ENCODE measurements around the gene OLFM2.
"Not testable (repeated sequence)": the region's sequence is repeated elsewhere in the genome, so short reads cannot be mapped to it uniquely, and the experiment has no call there.

Gene OLFM2

DNA sequence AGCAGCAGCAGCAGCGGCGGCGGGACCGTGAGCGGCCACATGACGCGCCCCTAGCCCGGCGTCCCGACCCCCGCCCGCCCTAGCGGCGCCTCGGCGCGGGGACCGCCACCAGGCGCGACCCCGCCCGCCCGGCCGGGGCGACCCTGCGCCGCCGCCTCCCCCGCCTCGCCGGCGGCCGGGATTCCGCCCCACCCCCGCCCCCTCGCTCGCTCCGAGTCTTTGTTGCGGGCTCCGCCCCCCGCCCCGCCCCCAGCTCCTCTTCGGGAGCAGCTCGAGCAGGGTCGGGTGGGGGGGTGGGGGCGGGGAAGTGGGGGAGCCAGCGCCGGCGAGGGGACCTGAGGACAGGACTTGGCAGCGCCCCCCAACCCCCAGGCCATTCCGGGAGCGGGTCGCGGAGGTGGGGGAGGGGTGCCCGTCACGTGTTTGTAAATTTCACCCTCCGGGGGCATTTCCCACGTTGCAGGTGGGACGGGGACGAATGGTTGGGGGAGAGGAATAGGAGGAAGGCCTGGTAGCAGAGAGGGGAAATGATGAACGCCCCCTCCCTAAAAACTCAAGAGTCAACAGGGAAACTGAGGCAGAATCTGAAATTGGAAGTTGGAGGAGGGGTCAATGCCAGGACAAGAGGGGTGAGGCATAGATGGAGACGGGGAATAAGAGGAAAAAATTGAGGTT lies at the start of gene OLFM2:
OLFM2 (minus strand) TSS at position 190 of the 675 bp plus-strand sequence; CDS start at position 41, 149 bp downstream.
- no peak for DNase-seq (ENCODE audit: low read depth)

DNA sequence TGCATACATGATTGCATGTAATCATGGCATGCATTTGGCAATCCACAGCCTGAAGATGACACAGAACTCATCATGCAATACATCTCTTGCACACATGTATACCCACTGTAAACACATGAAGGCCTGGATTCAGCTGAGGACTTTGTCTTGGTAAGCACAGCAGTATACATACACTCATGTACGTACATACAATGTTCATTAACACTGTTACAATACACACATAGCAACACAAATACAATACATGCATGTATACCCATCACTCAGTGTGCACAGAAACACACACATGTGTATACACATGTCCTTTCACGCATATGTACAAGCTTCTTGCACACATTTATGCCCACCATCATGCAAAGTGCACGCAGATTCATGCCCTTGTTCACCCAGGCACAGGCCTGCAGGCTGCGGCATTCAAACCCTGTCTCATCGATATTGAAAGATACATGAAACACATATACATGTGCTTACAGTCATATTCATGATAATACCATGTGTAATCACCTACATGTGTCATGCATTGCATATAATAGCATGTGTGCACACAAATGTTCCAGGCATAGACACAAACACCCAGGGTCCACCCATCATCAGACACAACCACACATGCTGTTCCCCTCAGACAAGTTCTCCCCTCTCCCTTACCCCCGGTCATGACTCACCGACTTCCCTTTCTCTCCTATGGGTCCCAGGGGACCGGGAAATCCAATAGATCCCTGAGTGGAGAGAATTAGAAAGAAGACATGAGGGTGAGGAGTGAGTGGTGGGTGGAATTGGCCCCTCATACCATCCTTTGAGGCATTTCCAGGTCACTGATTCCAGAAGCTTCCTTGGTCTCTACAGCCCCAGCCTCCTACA lies 45.3 kb upstream of the OLFM2 start:
- DNase-seq (ENCODE audit: low read depth) = no peak

DNA sequence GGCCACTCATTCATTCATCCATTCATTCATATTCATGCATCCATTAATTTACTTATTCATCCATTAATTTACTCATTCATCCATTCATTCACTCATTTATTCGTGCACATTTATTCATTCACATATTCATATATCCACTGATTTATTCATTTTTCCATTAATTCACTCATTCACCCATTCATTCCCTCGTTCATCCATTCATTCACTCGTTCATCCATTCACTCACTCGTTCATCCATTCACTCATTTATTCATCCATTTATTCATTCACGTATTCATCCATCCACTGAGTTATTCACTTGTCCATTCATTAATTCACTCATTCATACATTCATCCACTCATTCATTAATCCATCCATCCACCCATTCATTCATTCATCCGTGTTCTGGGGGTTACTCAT lies 35.8 kb upstream of the OLFM2 start:
- DNase-seq (ENCODE audit: low read depth) = no peak

DNA sequence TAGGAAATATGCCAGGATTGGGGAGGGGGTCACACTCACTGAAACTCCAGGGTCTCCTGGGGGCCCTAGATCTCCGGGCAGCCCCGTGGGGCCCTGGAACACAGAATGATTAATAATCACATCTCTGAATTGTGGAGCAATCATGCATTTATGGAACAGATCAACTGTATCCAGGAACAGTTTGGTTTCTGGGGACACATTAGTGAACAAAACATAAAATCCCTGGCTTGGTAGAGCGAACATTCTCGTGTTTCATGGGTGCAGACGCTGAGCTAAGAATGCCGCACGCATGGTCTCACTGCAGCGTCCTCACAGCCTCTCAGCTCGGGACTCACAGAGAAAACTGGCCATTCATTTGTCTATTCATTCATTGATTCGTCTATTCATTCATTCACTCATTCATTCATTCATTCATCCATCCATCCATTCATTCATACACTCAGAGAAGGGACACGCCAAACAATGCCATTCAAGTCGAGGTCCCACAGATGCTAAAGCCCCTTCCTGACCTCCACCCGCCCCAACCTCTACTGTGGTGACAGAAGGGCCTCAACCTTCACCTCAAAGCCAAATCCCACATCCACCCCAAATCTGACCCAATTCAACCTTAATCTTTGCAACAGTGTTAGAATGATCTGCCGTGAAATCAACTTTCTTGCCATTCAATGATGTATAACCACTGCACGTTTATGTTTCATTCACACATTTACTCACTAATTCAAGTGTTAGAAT lies 35.0 kb upstream of the OLFM2 start:
- DNase-seq (ENCODE audit: low read depth) = no peak

DNA sequence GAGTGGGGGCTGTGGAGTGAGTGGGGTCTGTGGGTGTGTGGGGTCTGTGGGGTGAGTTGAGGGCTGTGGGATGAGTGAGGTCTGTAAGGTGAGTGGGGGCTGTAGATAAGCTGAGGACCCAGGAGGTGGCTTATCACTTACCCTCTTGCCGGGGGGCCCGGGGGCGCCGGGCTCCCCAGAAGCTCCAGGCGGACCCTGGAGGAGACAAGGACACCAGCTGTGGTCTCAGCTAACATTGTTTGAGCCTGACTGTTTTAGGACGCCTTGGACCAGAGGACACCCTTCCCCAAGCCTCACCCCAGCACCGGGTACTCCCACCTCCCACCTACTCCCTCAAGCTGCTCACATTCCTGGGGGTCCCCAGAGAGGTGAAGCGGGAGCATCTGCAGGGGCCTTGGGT lies 34.2 kb upstream of the OLFM2 start:
- DNase-seq (ENCODE audit: low read depth) = no peak

DNA sequence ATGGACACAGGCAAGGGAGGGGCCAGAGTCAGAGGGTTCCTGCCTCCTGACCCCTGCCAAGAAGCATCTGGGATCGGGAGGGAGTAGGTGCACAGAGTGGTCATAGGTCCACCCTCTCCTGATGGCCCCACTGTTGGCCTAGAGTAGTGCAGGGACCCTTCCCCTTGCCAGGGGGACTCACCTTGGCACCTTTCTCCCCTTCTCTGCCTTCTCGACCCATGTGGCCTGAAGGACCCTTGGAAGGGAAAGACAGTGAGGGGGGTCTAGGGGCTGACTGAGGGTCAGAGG lies 33.3 kb upstream of the OLFM2 start:
- no peak for DNase-seq (ENCODE audit: low read depth)

DNA sequence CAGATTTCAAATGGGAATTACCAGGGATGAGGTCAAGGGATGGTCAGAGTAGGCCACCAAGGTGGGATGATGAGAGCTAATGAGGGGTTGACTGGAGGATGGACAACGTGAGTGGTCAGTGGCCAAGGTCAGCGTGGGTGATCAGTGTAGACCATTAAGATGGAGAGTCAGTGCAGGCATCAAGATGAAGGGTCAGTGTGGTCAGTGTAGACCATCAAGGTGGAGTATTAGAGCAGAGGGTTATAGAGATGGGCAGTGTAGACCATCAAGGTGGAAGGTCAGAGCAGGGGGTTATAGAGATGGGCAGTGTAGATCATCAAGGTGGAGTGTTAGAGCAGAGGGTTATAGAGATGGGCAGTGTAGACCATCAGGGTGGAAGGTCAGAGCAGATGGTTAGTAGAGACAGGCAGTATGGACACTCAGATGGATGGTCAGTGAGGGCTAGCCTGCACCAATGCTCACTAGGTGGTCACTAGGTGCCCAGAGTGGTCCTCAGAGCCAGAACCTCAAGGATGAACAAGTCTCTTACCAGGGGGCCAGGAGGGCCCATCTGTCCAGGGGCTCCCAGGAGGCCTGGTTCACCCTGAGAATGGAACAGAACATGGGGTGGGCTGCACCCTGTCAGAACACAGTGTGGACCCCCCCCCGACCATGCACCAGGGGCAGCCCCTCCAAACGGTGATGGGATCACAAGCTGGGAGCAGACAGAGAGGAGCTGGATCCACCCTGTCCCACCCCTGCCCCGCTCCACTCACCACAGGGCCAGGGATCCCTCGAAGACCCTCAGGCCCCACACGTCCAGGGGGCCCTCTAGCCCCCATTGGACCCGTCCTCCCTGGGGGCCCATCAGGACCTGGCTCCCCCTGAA lies 32.7 kb upstream of the OLFM2 start:
- no peak for DNase-seq (ENCODE audit: low read depth)

DNA sequence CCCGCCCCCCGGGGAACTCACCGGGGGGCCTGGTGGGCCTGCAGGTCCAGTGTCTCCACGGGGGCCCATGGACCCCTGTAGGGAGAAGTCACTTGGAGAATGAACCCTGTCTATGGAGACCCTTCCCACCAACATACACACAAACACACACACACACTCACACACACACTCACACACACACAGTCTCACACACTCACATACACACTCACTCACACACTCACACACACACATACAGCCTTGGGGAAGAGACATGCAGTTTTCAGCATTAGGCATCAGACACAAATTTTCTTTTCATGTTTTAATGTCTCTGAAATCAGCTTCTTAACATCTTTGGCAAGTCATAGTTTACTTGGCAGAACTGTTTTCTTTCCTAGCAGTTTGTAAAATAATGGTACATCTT lies 31.0 kb upstream of the OLFM2 start:
- no peak for DNase-seq (ENCODE audit: low read depth)

DNA sequence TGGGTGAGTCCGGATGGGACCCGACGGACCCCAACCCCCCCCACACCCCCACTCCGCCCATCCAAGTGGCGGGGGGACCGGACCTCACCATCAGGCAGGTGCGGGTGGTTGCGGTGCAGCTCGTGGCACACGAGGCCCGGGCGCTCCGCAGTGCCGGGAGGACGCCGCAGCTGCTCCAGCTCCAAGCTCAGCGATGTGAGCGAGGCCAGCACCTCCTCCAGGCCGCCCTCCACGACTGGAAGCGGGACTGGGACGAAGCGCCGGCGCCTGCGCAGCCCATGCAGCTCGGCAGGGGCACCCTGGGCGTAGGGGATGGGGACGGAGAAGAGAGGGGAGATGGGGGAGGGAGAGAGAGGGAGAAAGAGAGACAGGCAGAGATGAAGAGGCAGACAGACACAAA lies 30.1 kb upstream of the OLFM2 start:
- DNase-seq (ENCODE audit: low read depth) = no peak

DNA sequence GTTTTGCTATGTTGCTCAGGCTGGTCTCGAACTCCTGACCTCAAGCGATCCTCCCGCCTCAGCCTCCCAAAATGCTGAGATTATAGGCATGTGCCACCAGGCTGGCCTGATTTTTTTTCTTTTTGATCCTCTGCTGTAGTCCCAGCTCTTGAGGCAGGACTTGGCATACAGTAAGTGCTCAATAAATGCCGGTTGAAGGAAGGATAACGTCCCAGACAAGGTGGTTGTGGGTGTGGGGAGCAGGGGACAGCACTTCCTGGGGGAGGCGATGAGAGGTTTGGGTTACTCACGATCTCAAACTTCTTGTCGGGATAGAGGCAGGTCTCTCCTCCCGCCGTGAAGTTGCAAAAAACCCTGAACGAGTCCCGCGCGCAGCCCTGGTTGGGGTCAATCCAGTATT lies 29.7 kb upstream of the OLFM2 start:
- no peak for DNase-seq (ENCODE audit: low read depth)

DNA sequence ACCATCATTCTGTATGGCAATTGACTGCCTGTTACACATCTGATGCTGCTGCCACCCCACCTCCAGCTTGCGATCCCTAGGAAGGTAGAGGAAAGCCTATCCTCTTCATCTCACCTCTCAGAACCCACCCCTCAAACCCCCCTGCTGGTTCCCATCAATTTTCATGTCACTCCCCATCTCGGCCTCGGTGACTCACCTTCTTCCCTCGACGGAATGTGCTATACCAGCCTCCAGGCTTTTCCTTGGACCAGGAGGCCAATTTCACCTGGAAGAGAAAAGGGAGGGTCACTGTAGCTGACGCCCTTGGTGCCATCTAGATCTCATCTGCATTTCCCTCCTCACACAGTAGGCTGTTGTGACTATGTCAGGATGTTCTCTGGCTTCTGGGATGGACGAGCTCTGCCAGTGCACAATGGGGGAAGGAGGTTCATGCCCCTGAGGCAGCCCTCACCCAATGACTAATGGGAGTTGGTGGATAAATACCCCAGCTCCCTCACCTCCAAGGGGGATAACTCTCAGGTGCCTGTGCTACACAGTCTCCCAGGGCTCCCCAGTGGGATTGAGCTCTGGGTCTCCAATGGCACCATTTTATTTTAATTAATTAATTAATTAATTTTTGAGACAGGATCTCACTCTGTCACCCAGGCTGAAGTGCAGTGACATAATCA lies 26.4 kb upstream of the OLFM2 start:
- DNase-seq (ENCODE audit: low read depth) = no peak

DNA sequence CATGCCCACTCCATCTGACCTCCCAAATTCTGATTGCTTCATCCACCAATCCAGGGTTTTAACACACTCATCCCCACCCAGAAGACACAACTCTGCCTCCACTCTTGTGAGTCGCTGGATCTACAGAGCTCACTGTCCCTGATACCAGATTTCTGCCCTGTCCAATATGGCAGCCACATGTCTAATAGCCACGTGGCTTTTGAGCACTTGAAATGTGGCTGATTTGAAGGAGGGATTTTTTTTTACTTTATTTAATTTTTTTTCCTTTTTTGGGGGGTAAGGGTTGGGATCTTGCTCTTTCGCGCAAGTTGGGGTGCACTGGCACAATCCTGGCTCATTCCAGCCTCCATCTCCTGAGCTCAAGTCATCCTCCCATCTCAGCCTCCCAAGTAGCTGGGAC lies 24.8 kb upstream of the OLFM2 start:
- no peak for DNase-seq (ENCODE audit: low read depth)

DNA sequence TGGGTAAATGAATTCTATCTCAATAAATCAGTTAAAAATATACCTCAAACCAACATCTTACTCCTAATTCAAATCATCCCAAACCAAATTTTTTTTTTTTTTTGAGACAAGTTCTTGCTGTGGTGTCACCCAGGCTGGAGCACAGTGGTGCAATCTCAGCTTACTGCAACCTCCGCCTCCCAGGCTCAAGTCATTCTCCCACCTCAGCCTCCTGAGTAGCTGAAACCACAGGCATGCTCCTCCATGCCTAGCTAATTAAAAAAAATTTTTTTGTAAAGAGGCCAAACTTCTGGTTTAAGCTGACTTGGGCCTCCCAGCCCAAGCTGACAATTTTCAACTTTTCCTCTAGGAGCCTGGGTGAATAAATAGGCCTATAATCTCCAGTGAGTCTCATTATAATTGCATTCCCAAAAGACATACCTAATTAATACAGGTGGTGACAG lies 22.1 kb upstream of the OLFM2 start:
- no peak for DNase-seq (ENCODE audit: low read depth)

DNA sequence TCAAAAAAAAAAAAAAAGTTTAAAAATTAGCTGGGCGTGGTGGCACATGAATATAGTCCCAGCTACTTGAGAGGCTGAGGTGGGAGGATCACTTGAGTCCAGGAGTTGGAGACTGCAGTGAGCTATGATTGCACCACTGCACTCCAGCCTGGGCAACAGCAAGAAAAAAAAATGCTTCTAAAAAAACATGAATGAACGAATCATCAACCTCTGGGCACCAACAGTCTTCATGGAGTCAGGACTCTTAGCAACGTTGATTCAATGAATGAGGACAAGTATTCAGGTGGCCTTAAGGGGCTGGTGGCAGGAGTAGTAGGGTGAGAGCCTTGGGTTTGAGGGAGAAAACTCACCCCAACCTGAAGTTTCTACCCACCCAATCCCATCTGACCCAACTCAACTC lies 20.6 kb upstream of the OLFM2 start:
- DNase-seq (ENCODE audit: low read depth) = no peak

DNA sequence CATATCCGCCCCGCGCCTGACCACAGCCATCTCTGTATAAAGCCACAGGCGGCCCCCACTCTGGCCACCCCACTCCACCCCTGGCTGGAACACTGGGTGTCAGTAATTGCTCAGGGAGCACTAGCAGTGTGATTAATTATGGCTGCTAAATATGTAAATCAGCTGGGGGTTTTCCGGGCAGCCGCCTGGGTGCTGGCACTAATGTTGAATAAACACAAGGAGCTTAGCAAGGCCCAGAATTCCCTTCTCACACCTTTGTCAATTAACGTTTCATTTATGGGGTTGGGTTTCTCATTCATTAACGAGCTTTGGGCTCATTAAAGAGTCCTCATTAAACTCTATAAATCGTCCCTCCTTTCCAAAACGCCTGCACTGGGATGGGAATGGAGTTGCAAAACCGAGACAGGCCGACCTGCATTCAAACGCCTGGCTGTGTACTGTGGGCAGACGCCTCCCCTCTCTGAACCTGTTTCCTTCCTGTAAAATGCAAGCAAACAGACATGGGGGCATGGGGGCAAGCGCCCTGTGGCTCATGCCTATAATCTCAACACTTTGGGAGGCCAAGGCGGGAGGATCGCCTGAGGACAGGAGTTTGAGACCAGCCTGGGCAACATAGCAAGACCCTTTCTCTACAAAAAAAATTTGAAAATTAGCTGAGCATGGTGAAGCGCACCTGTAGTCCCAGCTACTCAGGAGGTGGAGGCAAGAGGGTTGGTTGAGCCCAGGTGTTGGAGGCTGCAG lies 17.7 kb upstream of the OLFM2 start:
- DNase-seq (ENCODE audit: low read depth) = no peak

DNA sequence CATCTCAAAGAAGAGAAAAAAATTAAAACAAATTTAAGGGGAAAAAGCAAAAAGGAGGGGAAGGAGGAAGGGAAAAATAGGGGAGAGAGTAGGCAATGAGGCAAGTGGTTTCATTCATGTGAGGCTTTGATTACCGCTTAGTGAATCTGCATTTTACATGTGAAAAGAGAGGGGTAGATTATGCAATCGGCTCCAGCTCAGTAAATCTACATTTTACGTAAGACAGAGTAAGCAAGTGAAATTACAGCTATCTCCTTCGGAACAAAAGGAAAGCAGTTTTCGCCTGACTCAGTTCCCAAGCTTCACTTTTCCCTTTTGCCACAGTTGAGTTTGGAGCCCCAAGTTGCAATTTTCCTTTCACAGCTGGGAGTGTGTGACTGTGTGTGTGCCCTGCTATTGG lies 16.0 kb upstream of the OLFM2 start:
- DNase-seq (ENCODE audit: low read depth) = no peak

DNA sequence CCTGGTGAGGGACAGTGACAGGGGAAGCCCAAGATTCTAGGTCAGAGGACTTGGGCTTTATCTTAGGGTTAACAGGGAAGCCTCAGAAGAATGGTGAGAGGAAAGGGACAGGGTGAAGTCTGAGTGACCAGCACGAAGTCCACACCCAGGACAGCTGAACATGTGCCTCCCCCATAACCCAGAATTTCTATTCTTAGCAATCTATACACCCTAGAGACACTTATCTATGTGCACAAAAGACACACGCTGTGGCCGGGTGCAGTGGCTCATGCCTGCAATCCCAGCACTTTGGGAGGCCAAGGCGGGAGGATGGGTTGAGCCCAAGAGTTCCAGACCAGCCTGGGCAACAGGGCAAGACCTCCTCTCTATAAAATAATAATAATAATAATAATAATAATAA lies 11.1 kb upstream of the OLFM2 start:
- no peak for DNase-seq (ENCODE audit: low read depth)

DNA sequence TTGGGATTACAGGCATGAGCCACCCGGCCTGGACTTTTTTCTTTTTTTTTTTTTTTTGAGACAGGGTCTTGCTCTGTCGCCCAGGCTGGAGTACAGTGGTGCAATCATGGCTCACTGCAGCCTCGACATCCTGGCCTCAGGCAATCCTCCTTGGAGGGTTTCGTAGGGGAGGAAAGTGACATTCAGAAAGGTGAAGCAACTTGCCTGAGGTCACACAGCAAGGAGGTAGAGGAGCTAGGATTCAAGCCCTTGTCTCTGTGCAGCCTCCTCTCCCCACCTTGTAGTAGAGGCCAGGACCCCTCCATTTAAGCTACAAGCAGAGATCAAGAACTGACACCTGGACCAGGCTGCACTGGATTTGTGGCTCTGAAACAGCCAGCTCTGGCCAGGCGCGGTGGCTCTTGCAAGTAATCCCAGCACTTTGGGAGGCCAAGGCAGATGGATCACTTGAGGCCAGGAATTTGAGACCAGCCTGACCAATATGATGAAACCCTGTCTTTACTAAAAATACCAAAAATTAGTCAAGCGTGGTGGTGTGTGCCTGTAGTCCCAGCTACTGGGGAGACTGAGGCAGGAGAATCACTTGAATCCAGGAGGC lies 10.3 kb upstream of the OLFM2 start:
- DNase-seq (ENCODE audit: low read depth) = not testable (repeated sequence)

DNA sequence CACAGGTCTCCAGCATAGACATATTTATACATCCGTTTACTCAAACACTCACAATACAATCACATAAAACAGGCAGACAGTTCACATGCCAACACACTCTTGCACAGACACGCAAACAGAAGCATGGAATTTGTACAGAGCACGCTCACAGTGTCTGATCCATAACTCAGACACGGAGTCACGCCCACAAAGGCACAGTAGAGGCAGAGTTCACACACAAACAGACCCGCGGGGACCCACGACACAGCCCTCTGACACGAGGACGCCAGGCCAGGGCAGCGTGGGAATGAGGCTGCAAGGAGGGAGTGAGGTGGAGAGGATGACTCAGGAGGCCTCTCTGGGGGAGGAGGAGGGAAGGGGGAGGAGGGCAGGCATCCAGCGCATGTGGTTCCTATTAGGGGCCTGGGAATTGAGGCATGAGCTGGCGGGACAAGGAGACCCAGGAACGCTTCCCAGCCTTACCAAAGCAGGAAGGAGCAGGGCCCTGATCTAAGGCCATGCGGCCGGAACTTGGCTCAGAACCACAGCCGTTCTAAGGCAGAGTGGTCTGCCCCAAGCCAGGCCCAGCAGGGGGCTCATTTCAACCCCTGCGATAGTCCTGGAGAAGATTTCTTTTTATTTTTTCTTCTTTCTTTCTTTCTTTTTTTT lies 9.1 kb upstream of the OLFM2 start:
- no peak for DNase-seq (ENCODE audit: low read depth)

DNA sequence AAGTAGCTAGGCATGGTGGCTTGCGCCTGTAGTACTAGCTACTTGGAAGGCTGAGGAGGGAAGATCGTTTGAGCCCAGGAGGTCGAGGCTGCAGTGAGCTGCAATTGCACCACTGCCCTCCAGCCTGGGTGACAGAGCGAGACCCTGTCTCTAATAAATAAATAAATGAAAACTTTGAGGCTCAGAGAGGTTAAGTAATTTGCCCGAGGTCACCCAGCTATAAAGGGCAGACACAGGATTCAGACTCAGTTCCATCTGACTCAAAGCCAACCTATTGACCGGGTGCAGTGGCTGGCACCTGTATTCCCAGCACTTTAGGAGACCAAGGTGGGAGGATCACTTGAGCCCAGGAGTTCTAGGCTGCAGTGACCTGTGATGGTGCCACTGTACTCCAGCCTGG lies 7.4 kb upstream of the OLFM2 start:
- DNase-seq (ENCODE audit: low read depth) = no peak
